Aorta (tissue), 5 donors: Measurements from ENCODE around the gene ENTPD5. TPM values are rescaled to one million over a fixed set of nuclear protein-coding genes. Genes with fewer than 3 reads are reported as not detected.
A peak's percentile ranks its signal among the peaks of the same experiment; 100 is the strongest.

Source experiments
- ATAC-seq: fragments of 200-7000 bp; cut with Tn5 transposase; one replicate; pipeline ENCODE4 v1.9.1; 2022; ENCODE audit warnings: moderate library complexity; ENCODE audit not compliant: low FRiP score
- DNase-seq, 2 donors: peaks; one replicate each; pipeline ENCODE4 v3.0.0-alpha.2; 2020
- H3K27ac ChIP-seq, 2 donors: one replicate each; pipeline ENCODE4 v1.5.1; 2013; ENCODE audit warnings: low read length in 2 of 2, mild to moderate bottlenecking in 2 of 2, moderate library complexity in 2 of 2, control low read depth in 1 of 2, inconsistent platforms in 1 of 2, low read depth in 1 of 2
- H3K27me3 ChIP-seq, 2 donors: one replicate each; pipeline ENCODE4 v1.6.1; 2013; ENCODE audit warnings: control low read depth in 1 of 2, low read length in 1 of 2, mild to moderate bottlenecking in 1 of 2, moderate library complexity in 1 of 2; ENCODE audit not compliant: insufficient read depth in 2 of 2, control insufficient read depth in 1 of 2
- H3K36me3 ChIP-seq, 2 donors: one replicate each; pipeline ENCODE4 v1.6.1; 2013; ENCODE audit warnings: control low read depth in 1 of 2, low read length in 1 of 2, mild to moderate bottlenecking in 1 of 2; ENCODE audit not compliant: insufficient read depth in 2 of 2, control insufficient read depth in 1 of 2
- H3K4me1 ChIP-seq, 2 donors: one replicate each; pipeline ENCODE4 v1.6.1; 2013; ENCODE audit warnings: low read length in 2 of 2, control low read depth in 1 of 2, mild to moderate bottlenecking in 1 of 2, moderate library complexity in 1 of 2; ENCODE audit not compliant: insufficient read depth in 2 of 2, control insufficient read depth in 1 of 2
- H3K4me3 ChIP-seq, 2 donors: one replicate each; pipeline ENCODE4 v1.5.1; 2013; ENCODE audit warnings: low read length in 2 of 2, control low read depth in 1 of 2, mild to moderate bottlenecking in 1 of 2
- H3K9me3 ChIP-seq: one replicate; pipeline ENCODE4 v1.6.1; 2013; ENCODE audit warnings: mild to moderate bottlenecking, low read length; ENCODE audit not compliant: control insufficient read depth
- WGBS, 2 donors: extraction: QIAGEN DNeasy Blood & Tissue Kit; methylation state at CpG; one replicate each; pipeline ENCODE4 v1.1.7; 2013; 5-methylcytosine and 5-hydroxymethylcytosine counted together
- intact Hi-C, 2 donors: fragments of 100-400 bp; cut with DNase I; formaldehyde crosslinking; loops; one replicate each; pipeline versions ENCODE4 v1.14.2 to v1.15.0; 2022
- long read RNA-seq, 2 donors: library from polyadenylated mRNA; unstranded; transcript quantifications; one replicate each; pipeline ENCODE4 v2.0.0, GENCODE V29; 2020 to 2021
- polyA plus RNA-seq, 2 donors: library from polyadenylated mRNA; stranded (reverse); fragments of 200-250 nt; gene quantifications; one replicate each; pipeline ENCODE4 v1.2.3, GENCODE V29; 2013
- total RNA-seq, 2 donors: library from RNA; stranded (reverse); fragmentation: NEBNext Ultra II Directional; extraction: Animal tissue kit (Norgen Biotek cat#: 25700); gene quantifications; one replicate each; pipeline ENCODE4 v1.2.1, GENCODE V29; 2021
- donor health status: healthy with polysubstance abuse.
- donor health status: Bipolar disorder and iron deficiency.
- donor health status: DM: no; HTN: no; CAD: no.
- donor health status: DM: no; HTN: no; CAD: no.
- donor health status: DM: yes; HTN: yes; CAD: no.

ENTPD5 gene, protein sequence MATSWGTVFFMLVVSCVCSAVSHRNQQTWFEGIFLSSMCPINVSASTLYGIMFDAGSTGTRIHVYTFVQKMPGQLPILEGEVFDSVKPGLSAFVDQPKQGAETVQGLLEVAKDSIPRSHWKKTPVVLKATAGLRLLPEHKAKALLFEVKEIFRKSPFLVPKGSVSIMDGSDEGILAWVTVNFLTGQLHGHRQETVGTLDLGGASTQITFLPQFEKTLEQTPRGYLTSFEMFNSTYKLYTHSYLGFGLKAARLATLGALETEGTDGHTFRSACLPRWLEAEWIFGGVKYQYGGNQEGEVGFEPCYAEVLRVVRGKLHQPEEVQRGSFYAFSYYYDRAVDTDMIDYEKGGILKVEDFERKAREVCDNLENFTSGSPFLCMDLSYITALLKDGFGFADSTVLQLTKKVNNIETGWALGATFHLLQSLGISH
- 10 to 100 TPM in 1 of 2 donors, 1 to 10 TPM in 1; 9.9 to 12.1 TPM for total RNA-seq
- polyA plus RNA-seq = 1 to 10 TPM; 3.9 to 5.3 TPM
- long read RNA-seq, donor 1, partial matches to known transcripts = 3 of 14 reads
- long read RNA-seq, donor 1, other reads (novel, unspliced or antisense) = 11 of 14 reads
- long read RNA-seq, donor 2, partial matches to known transcripts = 0 of 4 reads
- long read RNA-seq, donor 2, other reads (novel, unspliced or antisense) = 4 of 4 reads

- Histone ChIP-seq H3K27ac (peak within 1 kb of the TSS; percentile 45 to 95), H3K9me3 (no peaks in the 10 kb centered on the region), H3K4me1 (no peaks in the 10 kb centered on the region), H3K36me3 (no peaks in the 10 kb centered on the region), H3K4me3 (peak within 1 kb of the TSS; percentile 50 to 84), H3K27me3 (no peaks in the 10 kb centered on the region)
- DNase-seq = peak; percentile 91 to 95
- 0% methylated on average over 67 to 93 of the region's 93 CpGs for WGBS, 2 donors
- intact Hi-C loops = no loop called here
- ATAC-seq = peak; percentile 99
Measured at GRCh38 chr14:74018586-74019407, at the start of gene ENTPD5, which contains the start of gene BBOF1. Gene ENTPD5, minus strand, starts transcription at chr14:74019288. Its CDS starts 31,186 bp downstream, at chr14:73988102. Gene BBOF1, plus strand, starts transcription at chr14:74019349. Its CDS starts 130 bp downstream, at chr14:74019479.

- WGBS, 2 donors = 61 to 69% methylated on average over 3 of the region's 3 CpGs
- Histone ChIP-seq H3K9me3 (no peaks in the 10 kb centered on the region), H3K27ac (no peak overlapping the region), H3K4me1 (no peaks in the 10 kb centered on the region), H3K36me3 (peaks cover 5 to 6% of the 10 kb centered on the region in 2 donors), H3K27me3 (no peaks in the 10 kb centered on the region), H3K4me3 (no peak overlapping the region)
- no peak for ATAC-seq
- DNase-seq = no peak
- intact Hi-C loops = no loop called here
Measured at GRCh38 chr14:74065746-74066575, 46.9 kb upstream of the ENTPD5 start.

GRCh38 chr14:74064883-74065282, 45.8 kb upstream of the ENTPD5 start:
- no peak for DNase-seq
- 90 to 92% methylated on average over 3 of the region's 3 CpGs for WGBS, 2 donors
- no peaks in the 10 kb centered on the region for H3K27me3 ChIP-seq
- no peak for ATAC-seq
- no peaks in the 10 kb centered on the region for H3K4me1 ChIP-seq
- H3K27ac ChIP-seq = no peak overlapping the region
- intact Hi-C loops = no loop called here
- H3K9me3 ChIP-seq = no peaks in the 10 kb centered on the region
- no peak overlapping the region for H3K4me3 ChIP-seq
- H3K36me3 ChIP-seq = peaks cover 5 to 8% of the 10 kb centered on the region in 2 donors

DNA sequence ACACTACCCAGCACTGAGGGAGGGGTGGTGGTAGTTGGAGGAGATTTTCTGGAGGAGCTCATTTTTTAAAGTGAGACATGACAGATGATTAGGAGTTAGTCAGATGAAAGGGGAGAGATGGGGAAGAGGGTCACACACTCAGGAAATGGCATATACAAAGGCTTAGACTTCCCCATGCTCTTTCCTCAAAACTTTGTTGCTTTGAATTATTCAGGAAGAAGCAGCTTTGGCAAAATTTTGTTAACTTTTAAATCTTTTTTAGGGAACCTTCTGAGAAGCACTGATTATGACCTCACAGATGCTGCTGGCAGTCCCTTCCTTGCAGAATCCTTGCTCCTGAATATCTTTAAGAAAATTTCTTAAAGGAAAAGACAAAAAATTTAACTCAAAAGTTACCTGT, 45.3 kb upstream of the ENTPD5 start:
- no peak for ATAC-seq
- H3K36me3 ChIP-seq = peaks cover 5 to 8% of the 10 kb centered on the region in 2 donors
- H3K4me1 ChIP-seq = no peaks in the 10 kb centered on the region

DNA sequence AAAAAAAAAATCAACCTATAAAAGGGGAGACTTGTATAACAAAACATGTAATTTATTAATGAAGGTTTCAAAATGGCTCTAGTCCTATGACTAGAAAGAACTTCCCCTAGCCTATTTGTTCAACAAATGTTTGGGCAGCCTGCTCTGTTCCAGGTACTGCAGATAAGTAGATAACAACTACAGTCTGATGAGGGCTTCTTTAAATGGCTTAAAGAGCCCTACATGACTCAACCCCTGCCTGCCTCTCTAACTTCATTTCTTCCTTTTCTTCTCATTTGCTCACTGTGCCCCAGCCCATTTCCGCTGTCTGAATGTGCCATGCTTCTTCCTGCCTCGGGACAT, 43.7 kb upstream of the ENTPD5 start:
- ATAC-seq (no peak), DNase-seq (no peak)
- WGBS, 2 donors = 93 to 97% methylated on average over 2 of the region's 2 CpGs
- intact Hi-C loops = no loop called here
- Histone ChIP-seq H3K27ac (no peak overlapping the region), H3K4me1 (no peaks in the 10 kb centered on the region), H3K9me3 (no peaks in the 10 kb centered on the region), H3K27me3 (no peaks in the 10 kb centered on the region), H3K4me3 (no peak overlapping the region), H3K36me3 (peaks cover 5 to 8% of the 10 kb centered on the region in 2 donors)

More for the DNA sequence above, 45.3 kb upstream of the ENTPD5 start:
- no peak for DNase-seq
- H3K9me3 ChIP-seq = no peaks in the 10 kb centered on the region
- no peak overlapping the region for H3K27ac ChIP-seq
- H3K4me3 ChIP-seq = no peak overlapping the region
- intact Hi-C loops = no loop called here
- H3K27me3 ChIP-seq = no peaks in the 10 kb centered on the region

DNA sequence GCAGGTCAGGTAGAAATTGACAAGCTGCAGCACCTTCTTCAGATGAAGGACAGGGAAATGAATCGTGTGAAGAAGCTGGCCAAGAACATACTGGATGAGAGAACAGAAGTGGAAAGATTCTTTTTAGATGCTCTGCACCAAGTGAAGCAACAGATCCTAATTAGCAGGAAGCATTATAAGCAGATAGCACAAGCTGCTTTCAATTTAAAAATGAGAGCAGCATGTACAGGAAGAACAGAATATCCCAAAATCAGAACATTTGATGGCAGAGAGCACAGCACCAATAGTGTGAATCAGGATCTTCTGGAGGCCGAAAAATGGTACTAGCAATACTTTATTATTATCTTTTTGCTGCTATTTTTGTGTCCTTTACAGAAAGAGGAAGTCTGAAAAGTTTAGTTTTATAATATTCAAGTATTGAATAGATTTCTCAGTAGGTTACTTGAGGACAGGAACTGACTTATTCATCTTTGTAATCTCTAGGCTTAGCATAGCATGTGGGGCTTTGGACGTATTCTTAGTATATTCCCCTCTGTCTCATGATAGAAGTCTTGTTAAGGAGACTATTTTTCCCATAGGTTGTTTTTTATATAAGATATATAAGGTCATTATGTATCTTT, 30.9 kb upstream of the ENTPD5 start:
- intact Hi-C loops = no loop called here
- WGBS, 2 donors = 75 to 82% methylated on average over 3 of the region's 3 CpGs
- no peak overlapping the region for H3K27ac ChIP-seq
- H3K36me3 ChIP-seq = no peaks in the 10 kb centered on the region
- no peaks in the 10 kb centered on the region for H3K27me3 ChIP-seq
- no peak overlapping the region for H3K4me3 ChIP-seq
- no peaks in the 10 kb centered on the region for H3K9me3 ChIP-seq
- ATAC-seq (no peak), DNase-seq (no peak)
- no peaks in the 10 kb centered on the region for H3K4me1 ChIP-seq

DNA sequence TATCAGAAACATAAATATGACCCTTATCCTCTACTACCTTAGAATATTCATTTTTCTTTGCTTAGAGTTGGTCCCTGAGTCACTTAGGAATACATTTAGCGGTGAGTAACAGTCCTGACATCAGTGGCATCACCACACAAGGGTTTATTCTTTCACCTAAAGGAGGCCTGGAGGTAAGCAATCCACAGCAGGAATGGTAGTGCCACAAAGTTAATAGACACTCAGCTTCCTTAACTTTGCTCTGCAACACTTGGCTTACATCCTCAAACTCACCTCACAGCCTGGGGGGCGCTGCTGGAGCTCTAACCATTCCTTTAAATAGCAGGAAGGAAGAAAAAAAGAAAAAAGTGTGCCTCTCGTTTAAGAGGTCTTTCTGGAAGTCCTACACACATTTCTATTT, 29.2 kb upstream of the ENTPD5 start:
- no peaks in the 10 kb centered on the region for H3K27me3 ChIP-seq
- no peaks in the 10 kb centered on the region for H3K4me1 ChIP-seq
- H3K27ac ChIP-seq = no peak overlapping the region
- DNase-seq (no peak), ATAC-seq (no peak)
- H3K9me3 ChIP-seq = no peaks in the 10 kb centered on the region
- WGBS, 2 donors = 54 to 60% methylated on average over 3 of the region's 3 CpGs
- no peak overlapping the region for H3K4me3 ChIP-seq
- intact Hi-C loops = no loop called here
- H3K36me3 ChIP-seq = no peaks in the 10 kb centered on the region

- DNase-seq (no peak), ATAC-seq (no peak)
- Histone ChIP-seq H3K4me3 (no peak overlapping the region), H3K27me3 (no peaks in the 10 kb centered on the region), H3K27ac (no peak overlapping the region), H3K9me3 (no peaks in the 10 kb centered on the region), H3K36me3 (no peaks in the 10 kb centered on the region), H3K4me1 (no peaks in the 10 kb centered on the region)
- intact Hi-C loops = no loop called here
- 96 to 97% methylated on average over 4 of the region's 4 CpGs for WGBS, 2 donors
Measured at GRCh38 chr14:74045522-74045921, 26.4 kb upstream of the ENTPD5 start.
